GM23338 (cell line): Measurements from ENCODE around the gene MINK1.

Experiments
- CTCF ChIP-seq, 2 experiments: fragments of 200-600 bp in 1 of 2; sonication (generic) in 1 of 2; conservative IDR thresholded peaks; 2 replicates each; pipeline versions ENCODE4 v1.5.1 to v1.6.1; 2016 to 2017; ENCODE audit warnings: antibody characterized with exemption in 2 of 2, low read depth in 2 of 2, mild to moderate bottlenecking in 2 of 2, moderate library complexity in 1 of 2
- EZH2 ChIP-seq: fragments of 200-600 bp; sonication (generic); IDR thresholded peaks from one replicate; pipeline ENCODE4 v1.8.0; 2017; ENCODE audit warnings: antibody characterized with exemption, mild to moderate bottlenecking, low read depth; ENCODE audit not compliant: unreplicated experiment

DNA sequence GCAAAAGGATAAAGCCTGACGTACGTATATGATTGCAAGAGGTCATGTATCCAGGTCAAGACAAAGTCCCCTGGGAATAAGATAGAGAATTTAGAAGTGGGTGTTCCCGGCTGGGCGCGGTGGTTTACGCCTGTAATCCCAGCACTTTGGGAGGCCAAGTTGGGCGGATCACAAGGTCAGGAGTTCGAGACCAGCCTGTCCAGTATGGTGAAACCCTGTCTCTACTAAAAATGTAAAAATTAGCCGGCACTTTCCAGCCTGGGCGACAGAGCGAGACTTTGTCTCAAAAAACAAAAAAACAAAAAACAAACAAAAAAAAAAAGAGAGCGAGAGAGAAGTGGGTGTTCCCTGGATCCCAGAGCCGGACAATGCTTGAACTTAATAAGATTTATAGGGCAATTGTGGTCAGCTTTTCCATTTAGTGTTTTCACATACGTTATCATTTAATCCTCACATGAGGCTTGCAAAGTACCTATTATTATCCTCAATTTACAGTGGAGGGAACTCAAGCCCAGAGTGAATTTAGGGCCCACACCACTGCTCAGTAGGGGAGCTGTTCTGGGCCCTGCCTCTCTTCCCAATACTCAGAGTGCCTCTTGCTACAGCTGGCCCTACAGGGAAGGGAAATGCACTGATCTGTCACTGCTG is 44.9 kb upstream of the MINK1 start:
- TF ChIP-seq EZH2: no peak
- no peak for TF ChIP-seq CTCF (conservative IDR thresholded peaks at IDR 0.05; ENCODE audit: low read depth in 2 of 2)
